T-cell (primary cell): ENCODE results near the gene LDLRAD4. TPM values are rescaled to one million over a fixed set of nuclear protein-coding genes. Genes with fewer than 3 reads are reported as not detected.

Experiments used
- ATAC-seq, 4 experiments: fragments of 200-7000 bp in 3 of 4; fragments of 150-1000 bp in 1 of 4; cut with Tn5 transposase; replicated peaks in 1 of 4; 1 replicate in 3 of 4; 2 replicates in 1 of 4; pipeline ENCODE4 v1.10.0; 2021; ENCODE audit warnings: moderate library complexity in 3 of 4, mild to moderate bottlenecking in 2 of 4, moderate number of reproducible peaks in 1 of 4
- CTCF ChIA-PET, 2 donors: fragments of 300-600 bp; sonication (Branson Sonifier 250); formaldehyde crosslinking; loops; one replicate each; lab custom pipeline; 2022; ENCODE audit warnings: antibody characterized with exemption in 2 of 2; lab: Charles Lee
- POLR2A ChIA-PET, 2 donors: fragments of 300-600 bp; sonication (Branson Sonifier 250); formaldehyde crosslinking; loops; one replicate each; lab custom pipeline; 2022; ENCODE audit warnings: antibody characterized with exemption in 2 of 2; lab: Charles Lee
- DNase-seq, 35 experiments: peaks; one replicate each; pipeline versions ENCODE4 v3.0.0 to v3.0.0-alpha.2; 2013 to 2023
- H3K27ac ChIP-seq: one replicate; pipeline ENCODE4 v1.5.1; 2013; ENCODE audit warnings: low read length
- H3K27me3 ChIP-seq, 2 experiments: replicated peaks in 1 of 2; 1 replicate in 1 of 2; 2 replicates in 1 of 2; pipeline versions ENCODE4 v1.6.1 to v1.7.0; 2013; ENCODE audit warnings: low read length in 1 of 2, mixed read lengths in 1 of 2; ENCODE audit not compliant: control insufficient read depth in 2 of 2, insufficient read depth in 2 of 2; ENCODE audit errors: extremely low read depth in 1 of 2
- H3K36me3 ChIP-seq, 2 donors: 1 replicate in 1 of 2; 2 replicates in 1 of 2; pipeline versions ENCODE4 v1.6.1 to v1.7.0; 2013; ENCODE audit warnings: low read length in 1 of 2; ENCODE audit not compliant: control insufficient read depth in 2 of 2, insufficient read depth in 1 of 2; ENCODE audit errors: extremely low read depth in 1 of 2
- H3K4me1 ChIP-seq, 2 experiments: 1 replicate in 1 of 2; 2 replicates in 1 of 2; pipeline versions ENCODE4 v1.6.1 to v1.7.0; 2013; ENCODE audit warnings: low read length in 2 of 2, mixed read lengths in 1 of 2; ENCODE audit not compliant: insufficient read depth in 2 of 2, control insufficient read depth in 1 of 2; ENCODE audit errors: extremely low read depth in 1 of 2
- H3K4me3 ChIP-seq, 2 donors: 1 replicate in 1 of 2; 2 replicates in 1 of 2; pipeline versions ENCODE4 v1.5.1 to v1.7.0; 2013; ENCODE audit warnings: mild to moderate bottlenecking in 2 of 2, low read length in 1 of 2, moderate library complexity in 1 of 2; ENCODE audit not compliant: control insufficient read depth in 1 of 2; ENCODE audit errors: extremely low read depth in 1 of 2
- H3K9me3 ChIP-seq: 2 replicates; pipeline ENCODE4 v1.7.0; 2013
- H3K27ac Mint-ChIP-seq, 2 donors: one replicate each; pipeline ENCODE4 v1.8.0; 2020 to 2021; ENCODE audit warnings: mild to moderate bottlenecking in 2 of 2, mixed read lengths in 2 of 2
- H3K27me3 Mint-ChIP-seq, 2 donors: one replicate each; pipeline ENCODE4 v1.8.0; 2021 to 2022; ENCODE audit warnings: mixed read lengths in 2 of 2
- H3K36me3 Mint-ChIP-seq: one replicate; pipeline ENCODE4 v1.8.0; 2021; ENCODE audit warnings: mixed read lengths
- H3K4me1 Mint-ChIP-seq, 3 donors: one replicate each; pipeline ENCODE4 v1.8.0; 2020 to 2022; ENCODE audit warnings: mixed read lengths in 3 of 3, mild to moderate bottlenecking in 1 of 3
- H3K4me3 Mint-ChIP-seq, 3 donors: one replicate each; pipeline ENCODE4 v1.8.0; 2020 to 2022; ENCODE audit warnings: mild to moderate bottlenecking in 3 of 3, mixed read lengths in 3 of 3, moderate library complexity in 3 of 3
- H3K9me3 Mint-ChIP-seq, 3 donors: one replicate each; pipeline ENCODE4 v1.8.0; 2020 to 2022; ENCODE audit warnings: mixed read lengths in 3 of 3
- WGBS: methylation state at CpG from one replicate; pipeline ENCODE4 v1.1.5; 2013; ENCODE audit warnings: missing lambda C conversion rate; ENCODE audit not compliant: insufficient coverage; 5-methylcytosine and 5-hydroxymethylcytosine counted together
- total RNA-seq, 35 experiments: library from RNA in 6 of 35; stranded (reverse) in 6 of 35; fragments of 120-200 nt in 1 of 35; gene quantifications; one replicate each; pipeline versions ENCODE4 v1.2.1 to v1.2.4 and lab custom pipeline; 2013 to 2026

LDLRAD4 gene
- total RNA-seq, 5 donors from 2014 or later (not counting 1 experiment from before 2014, with no cell fraction given): 57.6 to 80.8 (median 72.4) TPM

GRCh38 chr18:13494871-13495445, 276.4 kb downstream of the LDLRAD4 start:
- H3K27ac ChIP-seq: no peak overlapping the region
- ChIA-PET POLR2A (no interaction called here), CTCF (no interaction called here)
- Mint-ChIP-seq H3K4me3 (no peak overlapping the region), H3K27me3 (no peaks in the 10 kb centered on the region), H3K36me3 (peaks cover 55% of the 10 kb centered on the region), H3K27ac (no peak overlapping the region), H3K4me1 (peaks cover 7 to 14% (median 10%) of the 10 kb centered on the region in 3 donors), H3K9me3 (peaks cover 8 to 12% (median 11%) of the 10 kb centered on the region in 3 donors)
- H3K4me3 ChIP-seq: no peak overlapping the region
- peaks cover 5 to 26% of the 10 kb centered on the region in 2 donors for H3K36me3 ChIP-seq
- H3K9me3 ChIP-seq: no peaks in the 10 kb centered on the region
- no peaks in the 10 kb centered on the region for H3K27me3 ChIP-seq
- H3K4me1 ChIP-seq: no peaks in the 10 kb centered on the region
- no peak for ATAC-seq
- no peak for DNase-seq
- WGBS: 99% methylated on average over 10 of the region's 14 CpGs

GRCh38 chr18:13495961-13496360, 277.4 kb downstream of the LDLRAD4 start:
- ChIA-PET POLR2A (no interaction called here), CTCF (no interaction called here)
- H3K4me1 Mint-ChIP-seq: peaks cover 10 to 14% (median 13%) of the 10 kb centered on the region in 3 donors
- Histone ChIP-seq H3K4me1 (no peaks in the 10 kb centered on the region), H3K4me3 (no peak overlapping the region), H3K27ac (no peak overlapping the region), H3K9me3 (no peaks in the 10 kb centered on the region), H3K36me3 (peaks cover 5 to 23% of the 10 kb centered on the region in 2 donors), H3K27me3 (no peaks in the 10 kb centered on the region)
- WGBS: 100% methylated on average over 1 of the region's 8 CpGs
- H3K27me3 Mint-ChIP-seq: no peaks in the 10 kb centered on the region
- H3K9me3 Mint-ChIP-seq: peaks cover 8 to 12% (median 11%) of the 10 kb centered on the region in 3 donors
- peak overlapping the region in 1 of 2 donors; percentile 29 for H3K27ac Mint-ChIP-seq
- no peak overlapping the region for H3K4me3 Mint-ChIP-seq
- DNase-seq (no peak), ATAC-seq (no peak)
- peaks cover 49% of the 10 kb centered on the region for H3K36me3 Mint-ChIP-seq

GRCh38 chr18:13496691-13497281, 278.2 kb downstream of the LDLRAD4 start:
- ChIA-PET POLR2A (no interaction called here), CTCF (no interaction called here)
- H3K4me3 ChIP-seq: no peak overlapping the region
- Mint-ChIP-seq H3K36me3 (peaks cover 46% of the 10 kb centered on the region), H3K27me3 (no peaks in the 10 kb centered on the region), H3K9me3 (peaks cover 8 to 12% (median 11%) of the 10 kb centered on the region in 3 donors), H3K4me3 (no peak overlapping the region), H3K4me1 (peaks cover 19 to 22% (median 19%) of the 10 kb centered on the region in 3 donors), H3K27ac (peak overlapping the region in 1 of 2 donors; percentile 4)
- no peak for ATAC-seq
- peaks cover 5 to 23% of the 10 kb centered on the region in 2 donors for H3K36me3 ChIP-seq
- 80% methylated on average over 2 of the region's 4 CpGs for WGBS
- no peak overlapping the region for H3K27ac ChIP-seq
- DNase-seq: no peak
- H3K4me1 ChIP-seq: peaks cover 0 to 6% of the 10 kb centered on the region in 2 experiments
- H3K9me3 ChIP-seq: no peaks in the 10 kb centered on the region
- no peaks in the 10 kb centered on the region for H3K27me3 ChIP-seq

- POLR2A ChIA-PET: no interaction called here
- H3K27ac Mint-ChIP-seq: no peak overlapping the region
- Histone ChIP-seq H3K27ac (no peak overlapping the region), H3K4me1 (peaks cover 0 to 17% of the 10 kb centered on the region in 2 experiments), H3K27me3 (no peaks in the 10 kb centered on the region), H3K9me3 (no peaks in the 10 kb centered on the region), H3K36me3 (peaks cover 5 to 14% of the 10 kb centered on the region in 2 donors), H3K4me3 (no peak overlapping the region)
- no peak overlapping the region for H3K4me3 Mint-ChIP-seq
- CTCF ChIA-PET: no interaction called here
- peaks cover 37% of the 10 kb centered on the region for H3K36me3 Mint-ChIP-seq
- ATAC-seq: no peak
- H3K27me3 Mint-ChIP-seq: no peaks in the 10 kb centered on the region
- peaks cover 8 to 12% (median 11%) of the 10 kb centered on the region in 3 donors for H3K9me3 Mint-ChIP-seq
- WGBS: 97% methylated on average over 4 of the region's 5 CpGs
- no peak for DNase-seq
- peaks cover 30 to 34% (median 32%) of the 10 kb centered on the region in 3 donors for H3K4me1 Mint-ChIP-seq
These were observed 281.2 kb downstream of the LDLRAD4 start for GRCh38 chr18:13499803-13500202.

GRCh38 chr18:13500227-13500865, 281.8 kb downstream of the LDLRAD4 start:
- Mint-ChIP-seq H3K4me1 (peaks cover 33 to 36% (median 34%) of the 10 kb centered on the region in 3 donors), H3K27me3 (no peaks in the 10 kb centered on the region), H3K4me3 (no peak overlapping the region), H3K27ac (peak overlapping the region; percentile 15 to 74), H3K9me3 (peaks cover 8 to 12% (median 11%) of the 10 kb centered on the region in 3 donors), H3K36me3 (peaks cover 37% of the 10 kb centered on the region)
- no peaks in the 10 kb centered on the region for H3K9me3 ChIP-seq
- H3K27ac ChIP-seq: no peak overlapping the region
- no peak for ATAC-seq
- H3K4me1 ChIP-seq: peaks cover 0 to 18% of the 10 kb centered on the region in 2 experiments
- ChIA-PET POLR2A (interaction anchor here in 1 of 2 donors (0.7 kb wide), 1 partner anchor 52 kb away, joined by 3 read pairs; no protein-coding TSS in a partner anchor), CTCF (no interaction called here)
- H3K4me3 ChIP-seq: no peak overlapping the region
- DNase-seq: no peak
- H3K36me3 ChIP-seq: peaks cover 5 to 14% of the 10 kb centered on the region in 2 donors
- H3K27me3 ChIP-seq: no peaks in the 10 kb centered on the region
- 91% methylated on average over 17 of the region's 23 CpGs for WGBS

GRCh38 chr18:13500869-13501542, 282.4 kb downstream of the LDLRAD4 start:
- Histone ChIP-seq H3K9me3 (no peaks in the 10 kb centered on the region), H3K27ac (no peak overlapping the region), H3K4me3 (no peak overlapping the region), H3K27me3 (no peaks in the 10 kb centered on the region), H3K36me3 (peaks cover 5 to 14% of the 10 kb centered on the region in 2 donors), H3K4me1 (peaks cover 3 to 24% of the 10 kb centered on the region in 2 experiments)
- ChIA-PET POLR2A (interaction anchor here in 1 of 2 donors (0.7 kb wide), 1 partner anchor 52 kb away, joined by 3 read pairs; no protein-coding TSS in a partner anchor), CTCF (no interaction called here)
- peaks cover 8 to 12% (median 11%) of the 10 kb centered on the region in 3 donors for H3K9me3 Mint-ChIP-seq
- no peaks in the 10 kb centered on the region for H3K27me3 Mint-ChIP-seq
- ATAC-seq (no peak), DNase-seq (no peak)
- no peak overlapping the region for H3K4me3 Mint-ChIP-seq
- H3K36me3 Mint-ChIP-seq: peaks cover 34% of the 10 kb centered on the region
- WGBS: 80% methylated on average over 2 of the region's 10 CpGs
- peak overlapping the region; percentile 31 to 80 for H3K27ac Mint-ChIP-seq
- H3K4me1 Mint-ChIP-seq: peaks cover 34 to 39% (median 39%) of the 10 kb centered on the region in 3 donors
